ENCODE measurements around the gene GIPC3.
"Not testable (repeated sequence)": the region's sequence is repeated elsewhere in the genome, so short reads cannot be mapped to it uniquely, and the experiment has no call there.

GIPC3 gene

DNA sequence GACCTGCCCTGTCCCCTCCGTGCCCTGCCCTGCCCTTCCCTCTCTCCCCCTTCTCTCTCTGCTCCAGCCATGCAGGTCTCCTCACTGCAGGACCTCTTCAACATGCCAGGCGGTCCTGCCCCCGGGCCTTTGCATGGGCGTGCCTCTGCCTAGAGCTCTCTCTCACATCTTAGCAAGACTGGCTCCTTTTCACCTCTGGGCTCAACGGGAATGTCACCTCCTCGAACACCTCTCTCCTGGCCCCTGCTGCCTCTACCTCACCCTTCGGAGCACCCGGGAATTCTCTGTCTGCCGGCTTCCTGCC lies 33.5 kb upstream of the GIPC3 start:
- DNase-seq = no peak

DNA sequence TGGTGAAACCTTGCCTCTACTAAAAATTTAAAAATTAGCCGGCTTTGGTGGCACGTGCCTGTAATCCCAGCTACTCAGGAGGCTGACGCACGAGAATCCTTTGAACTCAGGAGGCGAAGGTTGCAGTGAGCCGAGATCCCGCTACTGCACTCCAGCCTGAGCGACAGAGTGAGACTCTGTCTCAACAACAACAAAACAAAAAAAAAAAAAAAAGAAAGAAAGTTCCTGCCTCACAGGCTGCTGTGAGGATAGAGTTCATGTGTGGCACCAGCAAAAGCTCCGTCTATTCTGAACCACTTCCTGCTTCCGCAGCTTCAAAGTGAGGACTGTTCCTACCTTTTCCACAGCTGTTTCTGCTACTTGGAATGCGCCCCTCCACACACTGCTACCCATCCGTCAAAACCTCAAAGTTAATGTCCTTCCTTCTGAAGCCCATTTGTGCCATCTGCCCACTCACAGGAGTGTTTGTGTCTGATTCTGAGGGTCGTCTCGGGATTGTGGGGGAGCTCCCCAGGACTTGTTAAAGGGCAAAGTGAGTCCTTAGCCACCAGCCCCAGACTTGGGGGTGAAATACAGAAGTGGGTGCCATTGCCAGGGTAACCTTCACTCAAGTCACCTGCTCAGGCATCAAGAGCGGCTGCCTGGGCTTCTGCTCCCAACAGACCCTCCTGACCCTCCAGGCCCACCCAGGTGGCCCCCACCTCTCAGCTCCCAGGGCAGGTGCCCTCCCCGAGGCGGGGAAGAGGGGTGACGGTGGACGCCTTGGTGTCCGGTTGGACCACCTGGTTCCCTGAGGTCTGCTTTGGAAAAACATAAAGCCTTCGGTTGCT lies 30.8 kb upstream of the GIPC3 start:
- DNase-seq = no peak

DNA sequence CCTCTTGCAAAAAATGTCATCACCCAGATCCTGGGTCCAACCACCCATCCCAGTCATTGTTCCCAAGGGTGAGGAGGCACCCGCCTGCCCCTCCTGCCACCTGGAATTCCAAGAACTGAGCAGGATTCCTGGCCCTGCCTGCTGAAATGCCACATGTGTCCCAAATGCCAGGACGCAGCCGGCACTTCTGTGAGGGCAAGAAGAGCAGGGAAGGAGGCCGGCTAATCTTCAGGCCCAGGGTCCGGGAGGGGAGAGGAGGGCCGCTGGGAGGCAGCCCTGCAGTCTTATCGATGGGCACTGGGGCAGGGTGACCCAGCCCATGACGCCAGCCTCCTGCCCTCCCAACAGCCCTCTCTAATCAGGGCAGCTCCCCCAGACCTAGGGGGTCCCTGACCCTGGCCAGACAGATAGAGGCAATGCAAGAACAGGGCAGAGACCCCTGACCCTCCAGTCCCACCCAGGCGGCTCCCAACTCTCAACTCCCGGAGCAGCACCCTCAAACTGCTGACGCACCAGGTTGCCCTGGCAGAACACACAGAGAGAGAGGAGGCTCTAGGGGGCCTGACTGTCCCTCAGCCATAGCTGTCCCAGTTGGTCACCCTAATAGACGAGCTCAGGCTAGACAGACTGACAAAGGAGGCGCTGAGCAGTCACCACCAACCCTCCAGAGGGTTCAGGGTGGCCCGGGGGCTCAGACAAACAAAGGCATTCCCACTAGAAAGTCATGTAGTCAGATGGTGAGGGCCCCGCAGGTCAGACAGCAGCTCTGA lies 29.4 kb upstream of the GIPC3 start:
- DNase-seq = no peak

DNA sequence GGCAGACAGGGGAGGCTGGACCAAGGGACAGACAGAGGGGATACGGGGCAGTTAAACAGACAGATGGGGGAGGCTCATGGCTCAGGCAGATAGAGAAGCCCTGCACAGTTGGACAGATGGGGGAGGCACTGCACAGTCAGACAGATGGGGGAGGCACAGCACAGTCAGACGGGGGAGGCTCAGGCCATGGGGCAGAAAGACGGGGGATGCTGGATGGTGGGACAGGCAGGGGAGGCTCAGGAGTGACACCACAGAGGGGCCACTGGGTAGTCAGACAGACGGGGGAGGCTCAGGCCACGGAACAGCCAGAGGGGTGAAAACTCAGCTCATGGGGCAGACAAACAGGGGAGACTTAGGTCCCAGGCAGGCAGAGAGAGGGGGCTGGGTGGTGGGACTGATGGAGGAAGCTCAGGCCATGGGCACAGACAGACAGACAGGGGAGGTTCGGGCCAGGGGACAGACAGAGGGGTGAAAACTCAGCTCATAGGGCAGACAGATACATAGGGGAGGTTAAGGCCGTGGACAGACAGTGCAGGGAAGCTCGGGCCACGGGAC lies 28.8 kb upstream of the GIPC3 start:
- no peak for DNase-seq

DNA sequence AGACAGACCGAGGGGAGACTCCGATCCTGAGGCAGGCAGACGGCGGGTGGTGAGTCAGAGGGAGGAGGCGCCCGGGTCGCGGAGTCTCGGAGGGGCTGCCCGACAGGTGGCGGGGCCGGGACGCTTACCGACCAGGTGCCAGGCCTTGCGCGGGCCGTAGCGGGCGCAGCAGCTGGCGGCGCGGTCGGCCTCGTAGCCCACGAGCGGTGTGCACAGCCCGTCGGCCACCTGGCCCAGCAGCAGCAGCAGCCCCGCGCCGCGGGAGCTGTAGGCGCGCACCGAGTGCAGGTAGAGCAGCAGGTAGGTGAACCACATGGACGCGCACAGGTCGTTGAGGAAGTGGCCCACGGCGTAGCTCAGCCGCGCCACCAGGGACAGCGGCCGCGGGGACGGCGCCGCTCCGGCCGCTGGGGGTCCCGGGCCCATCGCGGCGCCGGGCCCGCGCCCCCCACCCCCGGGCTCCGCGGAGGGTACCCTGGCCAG lies 28.3 kb upstream of the GIPC3 start:
- no peak for DNase-seq

GRCh38 chr19:3557461-3558248 lies 27.6 kb upstream of the GIPC3 start, which contains the start of gene MFSD12:
MFSD12 (minus strand) TSS chr19:3557586; CDS start chr19:3557403, 183 bp downstream.
- peak; percentile 94 for DNase-seq

- DNase-seq = no peak
These were observed 21.4 kb upstream of the GIPC3 start for GRCh38 chr19:3563709-3564524.

- DNase-seq = no peak
These were observed 20.1 kb upstream of the GIPC3 start for GRCh38 chr19:3565139-3565538.

DNA sequence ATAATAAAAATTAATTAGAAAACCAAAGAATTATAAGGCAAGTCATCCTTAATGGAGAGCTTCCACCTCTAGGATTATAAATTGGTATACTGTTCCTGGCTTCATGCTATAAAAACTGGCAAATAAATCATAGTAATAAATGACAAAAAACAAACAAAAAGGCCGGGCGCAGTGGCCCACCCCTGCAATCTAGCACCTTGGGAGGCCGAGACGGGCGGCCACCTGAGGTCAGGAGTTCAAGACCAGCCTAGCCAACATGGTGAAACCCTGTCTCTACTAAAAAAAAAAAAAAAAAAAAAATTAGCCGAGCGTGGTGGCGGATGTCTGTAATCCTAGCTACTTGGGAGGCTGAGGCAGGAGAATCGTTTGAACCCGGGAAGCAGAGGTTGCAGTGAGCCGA lies 15.2 kb upstream of the GIPC3 start:
- not testable (repeated sequence) for DNase-seq

DNA sequence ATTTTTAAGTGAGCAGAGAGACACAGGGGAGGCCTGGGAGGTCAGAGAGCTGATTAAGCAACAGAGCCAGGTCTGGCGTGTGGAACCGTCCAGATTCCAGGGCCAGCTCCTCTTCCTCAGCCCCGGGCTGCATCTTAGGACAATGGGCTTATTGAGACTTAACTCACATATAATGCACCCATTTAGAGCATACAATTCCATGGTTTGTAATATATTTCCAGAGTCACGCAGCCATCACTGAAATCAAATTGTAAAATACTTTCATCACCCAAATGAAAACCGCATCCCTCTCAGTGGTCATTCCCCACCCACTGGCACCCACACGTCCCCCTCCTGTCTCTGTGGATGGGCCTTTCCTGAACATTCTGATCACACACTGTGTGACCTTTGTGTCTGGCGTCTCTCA lies 14.7 kb upstream of the GIPC3 start:
- no peak for DNase-seq

- DNase-seq = peak; percentile 99
These were observed 13.0 kb upstream of the GIPC3 start for GRCh38 chr19:3572132-3572854.

- DNase-seq = no peak
These were observed 12.5 kb upstream of the GIPC3 start, which contains the start of gene HMG20B for GRCh38 chr19:3572855-3573161. HMG20B (plus strand) TSS chr19:3572944; CDS start chr19:3573310, 366 bp downstream.

DNA sequence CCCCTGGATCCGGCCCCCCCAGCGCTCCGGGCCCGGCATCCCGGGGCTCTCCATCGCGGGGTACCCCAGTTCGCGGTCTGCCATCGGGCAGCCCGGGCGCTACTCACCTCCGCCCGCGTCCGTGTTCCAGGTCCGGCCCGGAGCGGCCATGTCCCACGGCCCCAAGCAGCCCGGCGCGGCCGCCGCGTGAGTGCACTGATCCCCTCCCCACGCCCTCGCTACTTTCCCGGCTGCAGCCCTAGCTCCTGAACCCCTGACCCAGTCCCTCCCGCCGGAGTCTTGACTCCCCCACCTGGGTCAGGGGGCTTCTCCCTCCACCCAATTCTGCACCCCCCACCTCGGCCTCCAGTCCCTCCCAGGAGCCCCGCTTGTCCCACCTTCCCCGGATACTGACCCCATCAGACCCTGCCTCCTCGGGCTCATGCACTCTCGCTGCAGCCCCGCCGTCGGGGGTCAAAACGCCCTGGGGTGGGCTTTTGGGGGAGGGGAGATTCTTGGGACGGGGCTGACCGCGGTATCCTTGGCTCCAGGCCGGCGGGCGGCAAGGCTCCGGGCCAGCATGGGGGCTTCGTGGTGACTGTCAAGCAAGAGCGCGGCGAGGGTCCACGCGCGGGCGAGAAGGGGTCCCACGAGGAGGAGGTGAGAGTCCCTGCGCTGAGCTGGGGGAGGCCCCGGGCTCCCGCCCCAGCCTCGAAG lies 12.0 kb upstream of the GIPC3 start:
- no peak for DNase-seq

DNA sequence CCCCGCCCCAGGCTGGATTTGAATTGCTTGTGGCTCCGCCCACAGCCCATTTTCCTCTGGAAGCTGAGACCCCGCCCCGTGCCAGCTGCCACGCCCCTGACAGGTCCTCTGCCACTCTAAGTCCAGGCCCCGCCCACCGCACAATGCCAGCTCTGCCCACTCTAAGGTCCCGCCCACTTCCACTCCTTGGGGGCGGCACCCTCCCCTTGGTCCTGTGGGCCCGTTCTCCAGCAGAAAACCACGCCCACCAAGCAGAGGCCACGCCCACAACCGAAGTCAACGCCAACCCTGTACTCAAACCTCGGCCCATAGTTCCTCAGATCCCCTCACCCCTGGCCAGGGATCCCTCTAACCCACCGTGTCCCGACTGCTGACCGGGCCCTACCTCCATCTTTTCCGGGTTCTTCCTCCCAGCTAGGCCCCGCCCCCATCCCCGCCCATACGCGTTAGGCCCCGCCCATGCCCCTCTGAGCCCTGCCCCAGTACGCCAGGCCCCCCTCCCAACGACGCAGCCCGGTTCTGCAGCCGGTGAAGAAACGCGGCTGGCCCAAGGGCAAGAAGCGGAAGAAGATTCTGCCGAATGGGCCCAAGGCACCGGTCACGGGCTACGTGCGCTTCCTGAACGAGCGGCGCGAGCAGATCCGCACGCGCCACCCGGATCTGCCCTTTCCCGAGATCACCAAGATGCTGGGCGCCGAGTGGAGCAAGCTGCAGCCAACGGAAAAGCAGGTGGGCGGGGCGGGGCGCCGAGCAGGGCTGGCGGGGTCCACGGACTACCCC lies 11.2 kb upstream of the GIPC3 start:
- peak; percentile 64 for DNase-seq

DNA sequence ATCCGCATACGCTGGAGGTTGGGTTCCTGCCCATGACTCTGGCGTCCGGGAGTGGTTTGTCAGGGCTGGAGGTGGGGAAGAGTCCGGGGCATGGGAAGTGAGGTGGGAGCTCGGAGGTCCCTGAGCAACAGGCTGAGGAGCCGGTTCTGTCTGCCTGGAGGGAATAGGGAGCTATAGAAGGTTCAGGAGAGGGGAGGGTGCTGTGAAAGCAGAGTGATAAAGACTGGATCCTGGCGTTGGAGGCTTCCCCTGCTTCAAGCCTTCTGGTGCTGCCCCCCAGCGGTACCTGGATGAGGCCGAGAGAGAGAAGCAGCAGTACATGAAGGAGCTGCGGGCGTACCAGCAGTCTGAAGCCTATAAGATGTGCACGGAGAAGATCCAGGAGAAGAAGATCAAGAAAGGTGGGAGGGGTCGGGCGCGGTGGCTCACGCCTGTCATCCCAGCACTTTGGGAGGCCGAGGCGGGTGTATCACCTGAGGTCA lies 10.0 kb upstream of the GIPC3 start:
- DNase-seq = no peak

DNA sequence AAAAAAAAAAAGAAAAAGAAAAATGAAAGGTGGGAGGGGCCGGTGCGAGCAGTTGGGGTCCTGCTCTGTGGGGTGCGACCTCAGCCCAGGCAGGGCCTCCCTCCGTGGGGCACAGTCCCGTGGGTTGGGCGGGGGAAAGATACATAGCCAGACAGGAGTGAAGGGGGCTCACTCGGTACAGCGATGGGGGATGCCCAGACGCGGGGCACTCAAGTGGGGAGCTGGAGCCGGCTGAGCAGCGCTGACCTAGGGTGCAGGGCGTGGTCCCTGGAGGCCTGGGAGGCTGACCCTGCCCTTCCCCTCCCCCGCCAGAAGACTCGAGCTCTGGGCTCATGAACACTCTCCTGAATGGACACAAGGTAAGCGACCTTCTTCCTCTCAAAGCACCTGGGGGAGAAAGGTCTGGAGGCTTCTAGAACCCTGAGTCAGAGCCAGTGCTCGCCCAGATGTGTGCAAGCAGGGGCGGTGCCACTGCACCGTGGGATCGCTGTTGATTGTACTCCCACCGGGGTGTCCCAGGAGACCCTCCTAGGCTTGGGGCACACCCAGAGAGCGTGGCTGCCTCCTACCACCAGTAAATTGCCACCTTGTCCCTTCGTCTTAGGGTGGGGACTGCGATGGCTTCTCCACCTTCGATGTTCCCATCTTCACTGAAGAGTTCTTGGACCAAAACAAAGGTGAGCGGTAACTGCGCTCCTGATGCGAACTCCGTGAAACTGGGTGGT lies 9.2 kb upstream of the GIPC3 start:
- DNase-seq = no peak

GRCh38 chr19:3576696-3577443 lies 8.4 kb upstream of the GIPC3 start:
- no peak for DNase-seq

DNA sequence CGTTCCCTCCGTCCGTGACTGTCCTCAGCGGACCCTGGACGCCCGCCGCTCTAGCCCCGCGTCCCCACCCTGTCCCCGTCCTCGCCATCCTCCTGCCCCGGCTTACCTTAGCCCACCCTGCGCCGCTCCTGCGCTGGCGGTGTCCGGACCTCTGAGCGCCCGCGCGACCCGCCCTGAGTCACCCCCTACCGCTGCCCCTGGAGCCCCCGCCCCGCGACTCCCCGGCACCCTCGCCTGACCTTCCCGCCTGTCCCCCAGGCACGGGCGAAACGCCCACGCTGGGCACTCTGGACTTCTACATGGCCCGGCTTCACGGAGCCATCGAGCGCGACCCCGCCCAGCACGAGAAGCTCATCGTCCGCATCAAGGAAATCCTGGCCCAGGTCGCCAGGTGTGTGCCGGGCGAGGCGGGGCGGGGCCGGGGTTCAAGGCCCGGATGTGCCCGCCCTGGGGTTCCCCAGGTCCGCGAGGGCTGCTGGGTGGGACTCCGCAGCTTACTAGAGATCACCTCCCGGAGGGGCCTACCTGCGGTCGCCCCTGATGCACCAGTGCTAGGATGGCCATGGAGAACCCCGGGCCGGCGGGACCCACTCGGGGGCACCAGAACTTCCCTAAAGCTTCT lies 7.4 kb upstream of the GIPC3 start:
- no peak for DNase-seq
